Upper lobe of left lung (tissue), 6 donors: ENCODE data around the gene SPRED2. TPM values are rescaled to one million over a fixed set of nuclear protein-coding genes. Genes with fewer than 3 reads are reported as not detected.

ENCODE experiments used
- ATAC-seq, 2 donors: fragments of 200-7000 bp; cut with Tn5 transposase; one replicate each; pipeline ENCODE4 v1.9.1; 2022; ENCODE audit warnings: mild to moderate bottlenecking in 2 of 2, moderate library complexity in 2 of 2; ENCODE audit not compliant: low FRiP score in 2 of 2
- DNase-seq, 2 donors: peaks; one replicate each; pipeline ENCODE4 v3.0.0-alpha.2; 2019 to 2020
- H3K27ac ChIP-seq, 4 donors: fragments of 200-600 bp; sonication (generic); one replicate each; pipeline ENCODE4 v1.5.1; 2016 to 2019
- H3K27me3 ChIP-seq, 4 donors: fragments of 200-600 bp; sonication (generic); one replicate each; pipeline ENCODE4 v1.5.1; 2017 to 2019
- H3K36me3 ChIP-seq, 4 donors: fragments of 200-600 bp; sonication (generic); one replicate each; pipeline ENCODE4 v1.5.1; 2016 to 2019
- H3K4me1 ChIP-seq, 4 donors: fragments of 200-600 bp; sonication (generic); one replicate each; pipeline ENCODE4 v1.5.1; 2018 to 2019
- H3K4me3 ChIP-seq, 4 donors: fragments of 200-600 bp; sonication (generic); one replicate each; pipeline ENCODE4 v1.5.1; 2017 to 2019; ENCODE audit warnings: mild to moderate bottlenecking in 2 of 4, moderate library complexity in 1 of 4
- H3K9me3 ChIP-seq, 4 donors: fragments of 200-600 bp; sonication (generic); one replicate each; pipeline ENCODE4 v1.5.1; 2018 to 2019
- EP300 ChIP-seq, 4 donors: sonication (generic); formaldehyde crosslinking; IDR thresholded peaks; one replicate each; pipeline ENCODE4 v1.5.1; 2017; ENCODE audit warnings: antibody characterized with exemption in 4 of 4, control low read depth in 2 of 4
- POLR2A ChIP-seq, 4 donors: fragments of 450-650 bp; IDR thresholded peaks; one replicate each; pipeline ENCODE4 v1.5.1; 2016 to 2017; ENCODE audit warnings: antibody characterized with exemption in 4 of 4, mild to moderate bottlenecking in 2 of 4
- POLR2AphosphoS5 ChIP-seq, 2 donors: sonication (generic); formaldehyde crosslinking; IDR thresholded peaks; one replicate each; pipeline ENCODE4 v1.5.1; 2017; ENCODE audit warnings: antibody characterized with exemption in 2 of 2
- WGBS, 2 donors: methylation state at CpG; one replicate each; pipeline ENCODE4 v1.1.5; 2017 to 2018; 5-methylcytosine and 5-hydroxymethylcytosine counted together
- total RNA-seq, 6 donors: library from RNA; depleted of rRNA in 4 of 6; stranded (reverse); fragments of >200 nt in 4 of 6; gene quantifications; one replicate each; pipeline versions ENCODE4 v1.1.0 to v1.2.1, GENCODE V29; 2016 to 2021
- TF ChIP-seq, protein P1 (sequence below), 6 experiments: fragments of 450-650 bp in 4 of 6; fragments of 200-600 bp in 2 of 6; sonication (generic) in 2 of 6; IDR thresholded peaks; one replicate each; pipeline ENCODE4 v1.5.1; 2016 to 2019; ENCODE audit warnings: antibody characterized with exemption in 6 of 6
- donor health status: DM: no; HTN: no; CAD: no; lungs with moderate emphysema.
- donor health status: DM: no; HTN: yes; CAD: no; lungs with severe emphysema.

The SPRED2 gene
- total RNA-seq, 6 donors from 2014 or later, result 15.7 to 53.0 (median 38.1) TPM

DNA sequence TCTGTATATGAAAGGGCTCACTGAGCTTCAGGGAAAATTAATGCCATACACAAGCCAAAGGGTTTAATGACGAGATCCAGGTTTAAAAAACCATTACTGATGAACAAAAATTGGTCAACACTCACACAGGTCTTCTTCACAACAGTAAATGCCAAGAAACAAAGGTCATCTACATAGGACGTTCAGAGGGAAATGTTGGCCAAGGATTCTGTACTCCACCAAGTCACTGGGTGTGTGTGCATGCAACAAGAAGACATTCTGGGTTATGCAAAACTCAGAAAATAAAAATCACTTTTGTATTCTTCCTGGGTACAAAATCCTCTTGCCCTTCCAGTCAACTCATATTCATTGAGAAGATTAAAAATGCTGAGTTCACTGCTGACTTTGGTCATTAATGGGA is 126.5 kb downstream of the SPRED2 start:
- no peak for ATAC-seq
- Histone ChIP-seq H3K36me3 (peaks cover 0 to 3% (median 0%) of the 10 kb centered on the region in 4 donors), H3K4me1 (peaks cover 24 to 34% (median 29%) of the 10 kb centered on the region in 4 donors), H3K27ac (no peak overlapping the region), H3K27me3 (no peaks in the 10 kb centered on the region), H3K4me3 (no peak overlapping the region), H3K9me3 (no peaks in the 10 kb centered on the region)
- TF ChIP-seq EP300 (IDR thresholded peaks at IDR 0.05) (no peak), POLR2A (IDR thresholded peaks at IDR 0.05) (no peak), POLR2AphosphoS5 (IDR thresholded peaks at IDR 0.05) (no peak)
- TF ChIP-seq, protein P1, sequence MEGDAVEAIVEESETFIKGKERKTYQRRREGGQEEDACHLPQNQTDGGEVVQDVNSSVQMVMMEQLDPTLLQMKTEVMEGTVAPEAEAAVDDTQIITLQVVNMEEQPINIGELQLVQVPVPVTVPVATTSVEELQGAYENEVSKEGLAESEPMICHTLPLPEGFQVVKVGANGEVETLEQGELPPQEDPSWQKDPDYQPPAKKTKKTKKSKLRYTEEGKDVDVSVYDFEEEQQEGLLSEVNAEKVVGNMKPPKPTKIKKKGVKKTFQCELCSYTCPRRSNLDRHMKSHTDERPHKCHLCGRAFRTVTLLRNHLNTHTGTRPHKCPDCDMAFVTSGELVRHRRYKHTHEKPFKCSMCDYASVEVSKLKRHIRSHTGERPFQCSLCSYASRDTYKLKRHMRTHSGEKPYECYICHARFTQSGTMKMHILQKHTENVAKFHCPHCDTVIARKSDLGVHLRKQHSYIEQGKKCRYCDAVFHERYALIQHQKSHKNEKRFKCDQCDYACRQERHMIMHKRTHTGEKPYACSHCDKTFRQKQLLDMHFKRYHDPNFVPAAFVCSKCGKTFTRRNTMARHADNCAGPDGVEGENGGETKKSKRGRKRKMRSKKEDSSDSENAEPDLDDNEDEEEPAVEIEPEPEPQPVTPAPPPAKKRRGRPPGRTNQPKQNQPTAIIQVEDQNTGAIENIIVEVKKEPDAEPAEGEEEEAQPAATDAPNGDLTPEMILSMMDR (IDR thresholded peaks at IDR 0.05), result no peak
- no peak for DNase-seq
- WGBS, 2 donors, result 95% methylated on average over 2 of the region's 2 CpGs

DNA sequence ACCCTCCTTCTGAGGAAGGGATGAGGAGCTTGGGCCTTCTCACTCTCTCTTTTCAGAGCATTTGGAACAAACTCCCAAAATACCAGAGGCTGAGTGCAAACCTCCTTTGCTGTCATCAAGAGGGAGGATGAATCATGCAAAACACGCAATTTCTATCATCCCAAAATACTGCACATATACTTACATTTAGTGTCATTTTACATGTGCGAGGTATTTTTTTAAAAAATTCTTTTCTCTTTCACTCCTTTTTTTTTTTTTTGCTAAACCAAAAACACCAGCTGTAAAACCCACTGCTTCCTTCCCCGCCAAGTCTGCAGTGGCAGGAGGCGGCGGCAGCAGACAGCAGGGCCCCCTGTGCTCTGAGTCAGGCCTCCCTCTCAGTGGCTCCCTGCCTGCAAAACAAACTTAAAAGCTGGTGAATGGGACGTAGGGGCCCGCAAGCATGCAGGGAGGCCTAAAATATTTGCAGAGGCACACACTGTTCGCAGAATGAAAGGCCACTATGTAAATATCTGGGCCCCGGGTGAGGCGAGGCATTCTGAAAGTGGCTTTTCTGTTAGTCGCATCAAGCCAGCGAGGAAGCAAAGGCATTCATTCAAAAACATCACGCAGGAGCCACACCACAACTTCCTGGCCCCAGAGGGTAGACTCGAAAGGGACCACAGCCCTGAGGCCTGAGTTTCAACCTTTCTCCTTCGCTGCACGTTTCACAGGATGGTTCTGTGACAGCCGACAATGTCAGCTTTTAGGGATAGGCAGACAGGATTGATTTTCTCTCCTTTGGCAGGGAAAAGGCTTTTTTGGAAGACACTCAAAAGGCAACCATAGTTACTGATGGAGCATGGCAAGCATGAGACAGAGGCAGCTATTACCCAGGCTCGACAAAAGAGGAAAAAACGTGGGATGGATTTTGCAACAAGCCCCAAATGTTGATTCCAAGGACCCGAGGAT is 131.4 kb downstream of the SPRED2 start:
- no peaks in the 10 kb centered on the region for H3K36me3 ChIP-seq
- no peaks in the 10 kb centered on the region for H3K27me3 ChIP-seq
- no peaks in the 10 kb centered on the region for H3K9me3 ChIP-seq
- peak overlapping the region in 1 of 4 donors; percentile 11 for H3K4me3 ChIP-seq
- peak; percentile 84 to 89 for ATAC-seq
- WGBS, 2 donors, result 23 to 39% methylated on average over 20 of the region's 20 CpGs
- H3K27ac ChIP-seq, result peak overlapping the region; percentile 63 to 73 (median 70)
- peaks cover 32 to 35% (median 33%) of the 10 kb centered on the region in 4 donors for H3K4me1 ChIP-seq
- peak; percentile 65 to 67 for DNase-seq
- TF ChIP-seq, protein P1 (IDR thresholded peaks at IDR 0.05), result no peak
- TF ChIP-seq EP300 (IDR thresholded peaks at IDR 0.05) (no peak), POLR2AphosphoS5 (IDR thresholded peaks at IDR 0.05) (no peak), POLR2A (IDR thresholded peaks at IDR 0.05) (peak in 1 of 4 donors; percentile 8)

DNA sequence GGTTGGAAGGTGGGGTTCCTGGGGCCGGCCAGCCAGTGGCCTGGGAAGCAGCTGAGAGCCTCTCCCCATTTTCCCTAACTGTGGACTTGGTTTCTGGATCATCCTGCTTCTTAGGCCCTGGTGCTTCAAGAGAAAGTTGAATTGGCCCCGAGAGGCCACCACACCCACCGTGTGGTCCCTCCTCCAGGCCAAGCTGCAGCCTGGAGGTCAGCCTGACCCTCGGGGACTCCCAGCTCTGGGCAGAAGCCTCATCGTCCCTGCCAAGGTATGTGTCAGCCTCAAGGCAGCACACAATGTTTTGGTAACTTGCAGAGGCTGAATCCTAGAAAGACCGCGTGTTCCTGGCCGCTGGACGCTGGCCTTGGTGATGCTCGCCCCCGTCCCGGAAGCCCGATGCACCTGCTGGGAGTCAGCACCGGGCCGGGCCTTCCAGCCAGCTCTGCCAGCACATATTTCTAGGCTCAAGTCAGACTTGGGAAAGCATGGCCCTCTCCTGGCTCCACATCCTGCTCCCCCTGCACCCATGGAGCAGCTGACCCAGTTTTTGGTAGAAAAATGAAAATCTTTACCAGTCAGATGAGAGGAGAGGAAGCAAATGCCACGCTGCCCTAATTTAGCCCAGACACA is 132.2 kb downstream of the SPRED2 start:
- TF ChIP-seq, protein P1 (IDR thresholded peaks at IDR 0.05), result no peak
- TF ChIP-seq EP300 (IDR thresholded peaks at IDR 0.05), result peak in 2 of 4 donors; percentile 34 to 47
- peak; percentile 35 to 71 for TF ChIP-seq POLR2AphosphoS5 (IDR thresholded peaks at IDR 0.05)
- TF ChIP-seq POLR2A (IDR thresholded peaks at IDR 0.05), result no peak

DNA sequence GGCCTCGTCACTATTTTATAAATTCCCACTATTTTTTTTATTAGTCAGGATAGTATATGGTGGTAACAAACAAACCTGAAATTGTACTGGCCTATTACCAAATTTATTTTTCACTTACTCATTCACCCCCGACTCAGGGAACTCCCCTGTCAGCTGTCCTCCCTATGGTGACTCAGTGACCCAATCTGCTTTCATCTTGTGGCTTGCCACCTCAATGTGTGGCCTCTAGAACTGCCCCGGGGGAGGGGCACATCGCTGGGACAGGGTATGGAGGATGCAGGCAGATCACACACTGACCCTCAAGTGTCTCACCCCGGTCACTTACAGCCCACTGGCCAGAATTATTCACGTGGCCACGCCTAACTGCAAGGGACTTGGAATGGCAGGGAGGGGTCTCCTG is 133.2 kb downstream of the SPRED2 start:
- H3K27ac ChIP-seq, result peak overlapping the region in 1 of 4 donors; percentile 69
- ATAC-seq, result no peak

More for the DNA sequence above, 132.2 kb downstream of the SPRED2 start:
- no peak overlapping the region for H3K4me3 ChIP-seq
- no peaks in the 10 kb centered on the region for H3K9me3 ChIP-seq
- DNase-seq (peak; percentile 45 to 84), ATAC-seq (peak; percentile 74 to 96)
- H3K36me3 ChIP-seq, result no peaks in the 10 kb centered on the region
- 49 to 74% methylated on average over 4 to 16 of the region's 16 CpGs for WGBS, 2 donors
- no peaks in the 10 kb centered on the region for H3K27me3 ChIP-seq
- H3K27ac ChIP-seq, result peak overlapping the region; percentile 63 to 73 (median 70)
- peaks cover 32 to 35% (median 33%) of the 10 kb centered on the region in 4 donors for H3K4me1 ChIP-seq

More for the DNA sequence above, 133.2 kb downstream of the SPRED2 start:
- H3K4me1 ChIP-seq, result peaks cover 32 to 35% (median 33%) of the 10 kb centered on the region in 4 donors
- TF ChIP-seq POLR2AphosphoS5 (IDR thresholded peaks at IDR 0.05) (no peak), EP300 (IDR thresholded peaks at IDR 0.05) (no peak), POLR2A (IDR thresholded peaks at IDR 0.05) (no peak)
- TF ChIP-seq, protein P1 (IDR thresholded peaks at IDR 0.05), result no peak
- H3K36me3 ChIP-seq, result no peaks in the 10 kb centered on the region
- DNase-seq, result no peak
- H3K4me3 ChIP-seq, result no peak overlapping the region
- H3K9me3 ChIP-seq, result no peaks in the 10 kb centered on the region
- H3K27me3 ChIP-seq, result no peaks in the 10 kb centered on the region
- 65 to 76% methylated on average over 5 to 7 of the region's 7 CpGs for WGBS, 2 donors
